ENCODE data around the gene BMERB1. TPM values are rescaled to one million over a fixed set of nuclear protein-coding genes. Genes with fewer than 3 reads are reported as not detected.

BMERB1 gene
- total RNA-seq, 1 experiment from 2014 or later, result 80.0 TPM

DNA sequence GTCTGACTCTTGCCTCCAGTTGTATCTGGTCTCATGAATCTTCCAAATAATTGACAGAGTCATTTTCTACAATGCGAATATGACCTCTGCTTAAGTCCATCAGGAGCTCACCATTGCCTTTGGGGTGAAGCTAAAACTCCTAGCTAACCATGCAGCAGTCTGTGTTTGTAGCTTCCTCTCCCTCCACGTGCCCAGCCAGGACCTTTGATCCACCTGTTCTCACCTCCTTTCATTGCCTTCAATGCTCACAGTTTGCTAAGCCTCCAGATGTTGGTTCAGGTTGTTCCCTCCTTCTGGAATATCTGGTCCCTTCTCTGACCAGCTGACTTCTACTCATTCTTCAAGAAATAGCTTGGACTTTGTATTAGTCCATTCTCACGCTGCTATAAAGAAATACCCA lies 23.0 kb downstream of the BMERB1 start:
- H3K27me3 ChIP-seq (ENCODE audit: control insufficient read depth, insufficient read depth, low read length), result no peaks in the 10 kb centered on the region
- H3K9me3 ChIP-seq (ENCODE audit: control insufficient read depth, insufficient read depth, low read depth, low read length), result no peaks in the 10 kb centered on the region
- ATAC-seq, result no peak
- in situ Hi-C loops (cut with HindIII; ENCODE audit: low pct_unique_long_range_greater_than_20kb, low sequenced_read_pairs) (no loop called here), intact Hi-C loops (cut with micrococcal nuclease; ENCODE audit: unreplicated experiment) (no loop called here)
- H3K36me3 ChIP-seq (ENCODE audit: control insufficient read depth, insufficient read depth, low read length), result no peaks in the 10 kb centered on the region
- H3K4me1 ChIP-seq (ENCODE audit: control insufficient read depth, insufficient read depth, low read length), result peaks cover under 1% of the 10 kb centered on the region; the same call in 1 of the 2 replicates
- no peak overlapping the region for H3K4me3 ChIP-seq (ENCODE audit: low read depth in 2 of 2, low read length in 2 of 2)
- CTCF ChIA-PET, result no interaction called here
- no TSS peak for BruUV-seq (replicated peaks)
- DNase-seq (ENCODE audit: low read depth, low spot score), result no peak
- H3K27ac ChIP-seq (ENCODE audit: low read length), result no peak overlapping the region
- POLR2A ChIA-PET, result no interaction called here
- TF ChIP-seq, protein P1, sequence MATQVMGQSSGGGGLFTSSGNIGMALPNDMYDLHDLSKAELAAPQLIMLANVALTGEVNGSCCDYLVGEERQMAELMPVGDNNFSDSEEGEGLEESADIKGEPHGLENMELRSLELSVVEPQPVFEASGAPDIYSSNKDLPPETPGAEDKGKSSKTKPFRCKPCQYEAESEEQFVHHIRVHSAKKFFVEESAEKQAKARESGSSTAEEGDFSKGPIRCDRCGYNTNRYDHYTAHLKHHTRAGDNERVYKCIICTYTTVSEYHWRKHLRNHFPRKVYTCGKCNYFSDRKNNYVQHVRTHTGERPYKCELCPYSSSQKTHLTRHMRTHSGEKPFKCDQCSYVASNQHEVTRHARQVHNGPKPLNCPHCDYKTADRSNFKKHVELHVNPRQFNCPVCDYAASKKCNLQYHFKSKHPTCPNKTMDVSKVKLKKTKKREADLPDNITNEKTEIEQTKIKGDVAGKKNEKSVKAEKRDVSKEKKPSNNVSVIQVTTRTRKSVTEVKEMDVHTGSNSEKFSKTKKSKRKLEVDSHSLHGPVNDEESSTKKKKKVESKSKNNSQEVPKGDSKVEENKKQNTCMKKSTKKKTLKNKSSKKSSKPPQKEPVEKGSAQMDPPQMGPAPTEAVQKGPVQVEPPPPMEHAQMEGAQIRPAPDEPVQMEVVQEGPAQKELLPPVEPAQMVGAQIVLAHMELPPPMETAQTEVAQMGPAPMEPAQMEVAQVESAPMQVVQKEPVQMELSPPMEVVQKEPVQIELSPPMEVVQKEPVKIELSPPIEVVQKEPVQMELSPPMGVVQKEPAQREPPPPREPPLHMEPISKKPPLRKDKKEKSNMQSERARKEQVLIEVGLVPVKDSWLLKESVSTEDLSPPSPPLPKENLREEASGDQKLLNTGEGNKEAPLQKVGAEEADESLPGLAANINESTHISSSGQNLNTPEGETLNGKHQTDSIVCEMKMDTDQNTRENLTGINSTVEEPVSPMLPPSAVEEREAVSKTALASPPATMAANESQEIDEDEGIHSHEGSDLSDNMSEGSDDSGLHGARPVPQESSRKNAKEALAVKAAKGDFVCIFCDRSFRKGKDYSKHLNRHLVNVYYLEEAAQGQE (IDR thresholded peaks at IDR 0.05; ENCODE audit: insufficient read depth in 1 of 2, low read depth in 2 of 2, low read length in 1 of 2), result no peak

GRCh38 chr16:15457958-15458357 lies 23.6 kb downstream of the BMERB1 start:
- Histone ChIP-seq H3K9me3 (ENCODE audit: control insufficient read depth, insufficient read depth, low read depth, low read length) (no peaks in the 10 kb centered on the region), H3K4me1 (ENCODE audit: control insufficient read depth, insufficient read depth, low read length) (peaks cover 4% of the 10 kb centered on the region; the same call in 1 of the 2 replicates), H3K4me3 (ENCODE audit: low read depth in 2 of 2, low read length in 2 of 2) (no peak overlapping the region), H3K27ac (ENCODE audit: low read length) (no peak overlapping the region), H3K27me3 (ENCODE audit: control insufficient read depth, insufficient read depth, low read length) (no peaks in the 10 kb centered on the region), H3K36me3 (ENCODE audit: control insufficient read depth, insufficient read depth, low read length) (no peaks in the 10 kb centered on the region)
- intact Hi-C loops (cut with micrococcal nuclease; ENCODE audit: unreplicated experiment) (no loop called here), in situ Hi-C loops (cut with HindIII; ENCODE audit: low pct_unique_long_range_greater_than_20kb, low sequenced_read_pairs) (no loop called here)
- DNase-seq (ENCODE audit: low read depth, low spot score) (no peak), ATAC-seq (no peak)
- no peak for TF ChIP-seq SIN3A (IDR thresholded peaks at IDR 0.05; ENCODE audit: borderline replicate concordance, insufficient read depth, low read depth, low read length)
- no peak for TF ChIP-seq CTCF (IDR thresholded peaks at IDR 0.05)
- no peak for TF ChIP-seq TCF7L2 (IDR thresholded peaks at IDR 0.05; ENCODE audit: low read depth, low read length)
- TF ChIP-seq, protein P1 (IDR thresholded peaks at IDR 0.05; ENCODE audit: insufficient read depth in 1 of 2, low read depth in 2 of 2, low read length in 1 of 2), result no peak
- no peak for TF ChIP-seq POLR2AphosphoS5 (IDR thresholded peaks at IDR 0.05; ENCODE audit: low read depth, low read length)
- POLR2A ChIA-PET, result no interaction called here
- no TSS peak for BruUV-seq (replicated peaks)
- CTCF ChIA-PET, result no interaction called here
